Measurements from ENCODE around the gene AP3B1.

Gene AP3B1

GRCh38 chr5:78317515-78317914 is 23.0 kb upstream of the AP3B1 start:
- TF ChIP-seq CTCF (IDR thresholded peaks at IDR 0.05; ENCODE audit: low read depth, low read length) = no peak
- no peak overlapping the region for H3K4me3 ChIP-seq (ENCODE audit: low read depth, low read length)

- TF ChIP-seq CTCF (IDR thresholded peaks at IDR 0.05; ENCODE audit: low read depth, low read length) = no peak
- no peak overlapping the region for H3K4me3 ChIP-seq (ENCODE audit: low read depth, low read length)
Measured at GRCh38 chr5:78308703-78309102, 14.2 kb upstream of the AP3B1 start.

GRCh38 chr5:78300464-78301045 is 6.1 kb upstream of the AP3B1 start:
- no peak overlapping the region for H3K4me3 ChIP-seq (ENCODE audit: low read depth, low read length)
- 0 out of 2 replicates have a peak, but pooled peaks have one; percentile 14 for TF ChIP-seq CTCF (IDR thresholded peaks at IDR 0.05; ENCODE audit: low read depth, low read length)

- H3K4me3 ChIP-seq (ENCODE audit: low read depth, low read length) = peak overlapping the region; percentile 98
- TF ChIP-seq CTCF (IDR thresholded peaks at IDR 0.05; ENCODE audit: low read depth, low read length) = no peak
Measured at GRCh38 chr5:78295035-78295961, 800 bp upstream of the AP3B1 start.

- peak overlapping the region; percentile 98 for H3K4me3 ChIP-seq (ENCODE audit: low read depth, low read length)
- TF ChIP-seq CTCF (IDR thresholded peaks at IDR 0.05; ENCODE audit: low read depth, low read length) = no peak
Measured at GRCh38 chr5:78293851-78294247, 649 bp downstream of the AP3B1 start.

GRCh38 chr5:78291687-78292086 is 2.8 kb downstream of the AP3B1 start:
- TF ChIP-seq CTCF (IDR thresholded peaks at IDR 0.05; ENCODE audit: low read depth, low read length) = no peak
- H3K4me3 ChIP-seq (ENCODE audit: low read depth, low read length) = no peak overlapping the region

- no peak for TF ChIP-seq CTCF (IDR thresholded peaks at IDR 0.05; ENCODE audit: low read depth, low read length)
- H3K4me3 ChIP-seq (ENCODE audit: low read depth, low read length) = no peak overlapping the region
Measured at GRCh38 chr5:78289911-78290310, 4.6 kb downstream of the AP3B1 start.
